Islet of Langerhans (tissue), 1 donor: ENCODE data around the gene CST9.

Experiments used
- FAIRE-seq: peaks from one replicate; lab custom pipeline; 2011; peaks lifted over from hg19 to GRCh38; lab: Jason Lieb, UNC

The CST9 gene, protein sequence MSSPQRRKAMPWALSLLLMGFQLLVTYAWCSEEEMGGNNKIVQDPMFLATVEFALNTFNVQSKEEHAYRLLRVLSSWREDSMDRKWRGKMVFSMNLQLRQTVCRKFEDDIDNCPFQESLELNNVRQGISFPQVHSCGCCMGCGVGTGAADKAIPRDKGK

DNA sequence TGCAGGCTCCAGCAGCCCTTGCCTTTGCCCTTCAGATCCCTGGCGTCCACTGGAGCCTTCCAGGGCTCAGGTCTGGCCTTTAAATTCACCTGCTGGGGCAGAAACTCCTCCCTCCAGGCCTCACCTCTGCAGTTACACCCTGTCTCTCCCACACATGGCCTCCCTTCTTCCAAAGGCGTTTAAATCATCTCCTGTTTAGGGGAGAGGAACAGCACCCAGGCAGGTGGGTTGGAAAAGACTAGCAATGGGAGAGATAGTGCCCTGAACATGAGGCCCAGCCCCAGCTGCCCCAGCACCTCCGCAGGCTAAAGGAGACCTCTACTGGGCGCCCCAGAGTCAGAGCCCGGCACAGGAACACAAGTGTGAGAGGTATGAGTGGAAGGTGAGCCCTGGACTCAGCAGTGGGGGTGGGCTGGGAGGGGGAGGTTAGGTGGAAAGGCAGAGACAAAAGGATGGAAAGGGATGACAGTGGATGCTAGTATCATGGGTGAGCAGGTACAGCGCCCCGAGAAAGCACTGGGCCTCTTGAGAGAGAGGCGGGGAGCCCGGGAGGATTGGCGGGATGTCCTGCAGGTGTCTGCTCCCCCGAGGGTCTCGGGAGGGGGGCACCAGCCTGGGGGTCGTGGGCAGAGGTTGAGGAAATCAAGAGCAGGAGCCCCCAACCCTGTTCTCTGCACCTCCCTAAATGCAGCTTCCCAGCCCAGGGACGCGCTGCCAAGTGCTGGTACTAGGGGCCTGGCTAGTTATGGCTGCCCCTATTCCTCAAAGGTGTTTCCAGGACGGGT lies at the start of gene CST9:
Gene CST9 (minus strand): TSS at position 51 of the 785 bp plus-strand sequence. CDS start 53 bp downstream, outside the sequence.
- FAIRE-seq = no peak

DNA sequence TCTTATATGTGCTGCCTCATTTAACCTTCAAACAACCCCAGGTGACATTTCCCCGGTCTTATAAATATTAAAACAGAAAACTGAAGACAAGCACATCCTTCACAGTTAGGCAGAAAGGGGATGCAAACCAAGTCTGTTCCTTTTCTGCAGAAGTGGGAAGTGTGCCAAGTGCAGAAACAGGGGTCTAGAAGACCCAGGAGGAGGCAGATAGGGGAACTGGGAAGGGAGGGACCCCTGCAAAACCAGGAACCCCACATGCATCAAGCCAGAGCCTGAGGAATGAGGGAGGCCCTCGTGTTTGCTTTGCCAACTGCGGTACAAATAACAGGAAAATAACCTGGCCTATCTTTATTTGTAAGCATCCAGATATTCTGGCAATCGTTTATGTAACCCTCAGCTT lies 49.0 kb upstream of the CST9 start:
- FAIRE-seq = no peak

DNA sequence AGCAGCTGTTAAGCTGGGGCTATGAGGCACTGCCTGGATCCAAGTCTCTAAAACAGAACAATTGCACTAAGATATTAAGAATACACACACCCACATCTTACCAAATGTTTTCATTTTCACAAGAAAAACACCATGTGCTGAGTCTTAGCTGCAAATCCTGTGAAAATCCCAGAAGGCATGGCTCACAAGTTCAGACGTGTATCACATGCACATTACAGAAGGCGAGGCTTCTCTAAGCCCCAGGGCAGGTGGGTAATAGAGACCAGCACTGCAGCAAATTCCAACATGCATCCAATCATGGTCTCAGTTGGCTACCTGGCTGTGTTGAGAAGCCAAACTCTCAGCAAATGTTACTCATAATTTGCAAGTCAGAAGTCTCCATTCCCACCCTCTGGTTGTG lies 48.3 kb upstream of the CST9 start:
- no peak for FAIRE-seq

DNA sequence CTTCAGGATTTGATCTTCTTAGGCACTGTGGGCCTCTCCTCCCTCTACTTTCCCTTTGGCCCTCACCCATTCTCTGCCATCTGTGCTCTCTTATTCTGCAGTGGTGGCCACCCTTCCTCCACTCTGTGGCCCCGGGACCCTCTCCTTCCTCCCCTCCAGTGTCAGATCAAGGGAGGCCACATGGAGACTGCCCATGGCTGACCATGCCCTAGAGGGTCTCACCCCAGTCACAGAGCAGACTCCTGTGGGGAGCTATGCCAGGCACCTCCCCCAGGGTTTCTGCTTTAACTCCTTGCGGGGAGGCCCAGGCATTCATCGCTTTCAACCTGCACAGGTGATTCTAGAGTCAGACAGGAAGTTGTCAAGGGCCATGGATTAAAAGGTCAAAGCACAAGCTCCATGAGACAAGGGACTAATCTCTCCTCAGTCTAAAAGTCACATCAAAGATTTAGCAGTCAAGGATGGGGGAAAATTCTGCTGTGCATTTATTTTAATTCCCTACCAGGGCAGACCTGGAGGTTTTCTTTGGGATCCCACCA lies 47.8 kb upstream of the CST9 start:
- FAIRE-seq = no peak

DNA sequence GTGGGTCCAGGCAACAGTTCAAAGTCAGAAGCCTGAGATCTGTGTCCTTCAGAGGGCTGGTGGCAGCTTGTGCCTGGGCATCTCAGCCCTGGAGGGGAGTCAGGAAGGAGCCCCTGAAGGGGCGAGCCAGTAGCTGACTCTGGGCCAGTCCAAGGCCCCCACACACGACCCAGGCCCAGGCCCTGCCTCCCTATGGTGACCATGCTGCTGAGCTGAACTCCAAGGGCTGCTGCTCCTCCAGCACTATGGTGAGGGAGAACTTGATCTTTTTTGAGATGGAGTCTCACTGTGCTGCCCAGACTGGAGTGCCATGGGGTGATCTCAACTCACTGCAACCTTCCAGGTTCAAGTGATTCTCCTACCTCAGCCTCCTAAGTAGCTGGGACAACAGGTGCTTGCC lies 47.2 kb upstream of the CST9 start:
- FAIRE-seq = no peak

DNA sequence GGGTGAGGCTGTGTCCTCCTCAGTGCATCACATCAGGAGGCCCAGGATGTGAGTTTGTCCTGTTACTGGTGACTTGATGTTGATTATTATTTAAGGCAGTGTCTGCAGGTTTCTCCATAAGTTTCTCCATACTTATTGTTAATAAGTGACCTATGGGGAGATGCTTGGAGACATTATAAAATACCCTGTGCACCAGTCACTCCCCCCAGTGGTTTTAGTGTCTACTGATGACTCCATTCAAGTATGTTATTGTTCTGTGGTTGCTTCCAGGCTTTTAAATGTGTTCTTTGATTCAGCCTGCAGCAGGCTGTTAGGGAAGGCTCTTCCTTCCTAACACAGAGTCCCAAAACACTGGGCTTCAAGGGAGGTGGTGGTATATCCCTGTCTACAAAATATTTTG lies 46.7 kb upstream of the CST9 start:
- no peak for FAIRE-seq

DNA sequence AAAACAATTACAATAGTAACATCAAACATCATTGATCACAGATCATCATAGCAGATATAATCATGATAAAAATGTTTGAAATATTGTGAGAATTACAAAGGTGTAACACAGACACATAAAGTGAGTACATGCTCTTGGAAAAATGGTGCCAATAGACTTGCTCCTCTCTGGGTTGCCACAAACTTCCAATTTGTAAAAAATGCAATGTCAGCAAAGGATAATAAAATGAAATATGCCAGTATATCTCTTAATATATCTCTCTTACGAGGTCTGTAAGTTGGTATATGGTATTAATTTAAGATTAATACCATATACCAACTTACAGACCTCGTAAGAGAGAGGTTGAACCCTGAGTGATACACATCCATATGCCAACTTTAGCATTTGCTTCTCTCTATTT lies 45.4 kb upstream of the CST9 start:
- FAIRE-seq = no peak

DNA sequence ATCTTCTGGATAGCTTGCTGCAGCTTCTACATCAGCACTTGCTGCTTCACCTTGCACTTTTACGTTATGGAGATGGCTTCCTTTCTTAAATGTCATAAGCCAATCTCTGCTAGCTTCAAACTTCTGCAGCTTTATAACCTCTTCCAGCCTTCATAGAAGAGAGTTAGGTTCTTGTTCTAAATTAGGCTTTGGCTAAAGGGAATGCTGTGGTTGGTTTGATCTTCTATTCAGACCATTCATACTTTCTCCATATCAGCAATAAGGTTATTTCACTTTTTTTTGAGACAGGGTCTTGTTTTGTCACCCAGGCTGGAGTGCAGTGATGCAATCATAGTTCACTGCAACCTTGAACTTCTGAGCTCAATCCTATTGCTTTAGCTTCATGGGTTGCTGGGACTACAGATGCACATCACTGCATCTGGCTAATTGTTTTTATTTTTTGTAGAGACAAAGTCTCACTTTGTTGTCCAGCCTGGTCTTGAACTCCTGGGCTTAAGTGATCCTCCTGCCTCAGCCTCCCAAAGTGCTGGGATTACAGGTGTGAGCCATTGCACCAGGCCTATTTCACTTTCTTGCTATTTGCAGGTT lies 44.2 kb upstream of the CST9 start:
- no peak for FAIRE-seq

DNA sequence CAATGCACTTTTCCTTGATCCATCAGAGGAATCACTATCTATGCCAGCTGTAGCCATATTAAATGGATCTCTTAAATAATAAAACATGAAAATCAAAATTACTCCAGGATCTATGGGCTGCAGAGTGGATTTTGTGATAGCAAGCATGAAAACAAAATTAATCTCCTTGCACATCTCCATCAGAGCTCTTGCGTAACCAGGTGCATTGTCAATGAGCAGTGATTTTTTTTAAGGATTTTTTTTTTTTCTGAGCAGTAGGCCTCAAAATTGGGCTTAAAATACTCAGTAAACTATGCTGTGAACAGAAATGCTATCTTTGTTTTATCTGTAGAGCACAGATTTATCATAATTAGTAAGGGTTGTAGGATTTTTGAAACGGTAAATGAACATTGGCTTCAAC lies 43.5 kb upstream of the CST9 start:
- no peak for FAIRE-seq

DNA sequence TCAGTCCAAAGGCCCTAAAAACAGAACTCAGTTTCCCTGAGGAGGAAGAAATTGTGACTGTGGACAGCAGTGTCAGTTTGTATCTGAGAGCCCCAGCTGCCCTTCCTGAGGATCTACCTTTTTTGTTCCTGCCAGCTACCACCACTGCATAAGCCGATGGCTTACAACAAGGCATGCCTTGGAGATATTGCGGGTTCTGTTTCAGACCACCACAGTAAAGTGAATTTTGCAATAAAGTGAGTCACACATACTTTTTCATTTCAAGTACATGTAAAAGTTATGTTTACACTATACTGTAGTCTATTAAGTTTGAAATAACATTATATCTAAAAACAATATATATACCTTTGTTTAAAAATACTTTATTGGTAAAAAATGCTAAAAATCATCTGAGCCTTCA lies 41.6 kb upstream of the CST9 start:
- FAIRE-seq = no peak

DNA sequence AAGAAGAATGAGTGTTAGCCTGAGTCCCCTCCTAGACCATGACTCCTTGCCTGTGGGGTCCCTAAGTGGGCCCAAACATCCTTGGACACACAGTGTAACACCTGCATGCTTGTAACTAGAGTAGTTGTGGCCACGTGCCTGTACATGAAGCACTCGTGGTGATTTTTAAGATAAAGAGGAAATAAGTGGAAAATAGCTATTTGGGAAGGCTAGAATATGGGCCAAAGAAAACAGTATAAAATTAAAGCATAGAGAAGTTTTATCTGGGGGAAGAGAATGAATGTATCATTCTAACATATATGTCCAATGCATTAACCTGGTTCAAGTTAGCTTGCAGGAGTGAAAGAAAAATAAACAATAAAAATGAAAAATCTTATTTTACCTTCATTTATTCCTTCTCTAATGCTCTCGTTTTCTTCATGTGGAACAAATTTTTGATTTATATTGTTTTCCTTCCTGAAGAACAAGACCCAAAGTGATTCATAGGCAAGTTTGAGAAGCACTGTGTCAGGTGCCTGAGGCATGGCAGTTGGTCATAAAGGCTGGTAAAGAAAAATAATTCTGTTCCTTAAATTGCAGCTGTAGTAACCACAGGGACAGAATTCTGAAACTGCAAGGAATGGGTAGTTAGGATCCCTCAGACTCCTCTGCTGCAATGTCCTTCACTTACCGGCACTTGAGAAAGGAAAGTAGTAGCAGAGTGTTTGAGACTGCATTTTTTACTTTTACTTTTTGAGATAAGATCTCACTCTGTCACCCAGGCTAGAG lies 40.6 kb upstream of the CST9 start:
- FAIRE-seq = no peak

DNA sequence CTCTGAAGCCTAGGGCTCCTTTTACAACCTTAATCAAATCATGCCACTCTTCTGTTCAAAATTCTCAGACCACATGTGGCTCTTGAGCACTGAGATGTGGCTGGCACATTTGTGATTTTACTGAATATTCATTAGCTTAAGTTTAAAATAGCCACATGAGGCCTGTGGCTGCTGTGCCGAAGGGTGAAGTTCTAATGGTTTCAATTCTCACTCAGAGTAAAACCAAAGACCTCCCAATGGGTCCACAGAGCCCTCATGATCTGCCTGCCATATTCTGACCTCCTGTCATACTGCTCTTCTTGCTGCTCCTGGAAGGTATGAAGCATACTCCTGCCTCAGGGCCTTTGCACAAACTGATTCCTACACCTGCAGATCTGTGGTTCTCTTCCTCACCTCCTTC lies 39.9 kb upstream of the CST9 start:
- FAIRE-seq = no peak

DNA sequence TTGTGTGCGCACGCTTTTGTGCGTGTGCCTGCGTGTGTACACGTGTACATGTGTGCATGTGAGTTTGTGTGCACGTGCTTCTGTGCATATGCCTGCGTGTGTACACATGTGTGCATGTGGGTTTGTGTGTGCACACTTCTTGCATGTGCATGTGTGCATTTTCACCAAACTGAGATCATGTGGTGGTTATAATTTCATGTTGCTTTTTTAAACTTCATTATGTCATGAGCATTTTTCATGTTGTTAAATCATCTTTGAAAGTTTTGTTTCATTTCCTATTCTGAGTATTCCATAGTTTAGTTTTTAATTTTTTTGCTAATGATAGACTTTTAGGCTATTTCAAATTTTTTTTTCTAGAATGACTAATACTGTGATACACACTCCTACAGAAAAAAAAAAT lies 38.4 kb upstream of the CST9 start:
- FAIRE-seq = no peak

DNA sequence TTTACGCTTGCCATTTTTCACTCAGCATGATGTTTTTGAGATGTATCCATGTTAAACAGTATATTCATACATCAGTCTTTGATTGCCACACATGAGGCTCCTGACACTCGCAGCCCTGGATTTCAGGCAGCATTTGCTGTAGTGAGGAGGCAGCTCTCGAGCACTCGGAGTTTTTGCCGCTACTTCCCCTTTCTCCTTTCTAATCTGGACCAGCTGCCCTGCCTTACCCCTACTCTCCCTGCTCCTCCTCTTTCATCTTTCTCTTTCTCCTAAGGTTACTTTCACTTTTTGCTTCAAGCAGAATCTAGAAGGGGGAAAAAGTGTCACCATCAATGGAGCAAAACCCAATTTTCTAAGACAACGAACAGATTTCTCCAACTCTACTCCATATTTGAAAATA lies 37.9 kb upstream of the CST9 start:
- no peak for FAIRE-seq

DNA sequence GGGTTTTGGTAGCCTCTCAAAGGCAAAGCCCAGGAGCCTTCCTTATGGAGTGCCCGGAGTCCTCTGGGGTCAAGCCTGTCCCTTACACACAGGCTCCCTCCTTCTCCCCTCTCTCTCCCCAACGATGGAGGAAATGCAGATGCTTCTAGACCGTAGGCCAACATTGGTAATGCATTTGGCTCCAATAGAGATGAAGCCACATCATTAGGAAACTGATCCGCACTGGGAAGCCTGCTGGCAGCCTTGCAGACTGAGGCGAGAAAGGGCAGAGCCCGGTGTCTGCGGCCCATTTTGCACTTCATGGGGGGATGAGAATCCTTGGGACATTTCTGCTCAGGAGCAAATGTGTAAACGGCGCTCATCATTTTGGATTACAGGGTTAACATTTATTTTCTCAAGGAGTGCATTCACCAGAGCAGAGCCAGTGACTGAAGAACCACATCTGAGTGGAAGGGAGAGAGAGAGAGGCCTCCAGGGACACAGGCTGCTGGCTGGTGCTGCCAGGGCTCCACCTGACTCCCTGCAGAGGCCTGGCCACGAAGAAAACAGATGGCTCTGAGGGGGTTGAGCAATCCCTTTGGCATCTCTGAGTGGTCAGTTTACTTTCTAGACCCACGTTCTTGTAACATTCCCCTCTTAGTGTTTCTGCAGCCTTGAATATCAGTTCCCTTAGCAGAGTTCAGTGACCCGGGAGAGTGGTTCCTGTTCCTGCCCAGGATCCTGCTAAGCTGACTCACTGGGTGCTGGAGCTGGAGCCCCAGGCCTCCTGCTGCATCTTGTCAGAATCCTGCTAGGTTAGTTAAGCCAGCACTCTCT lies 36.4 kb upstream of the CST9 start:
- FAIRE-seq = no peak

DNA sequence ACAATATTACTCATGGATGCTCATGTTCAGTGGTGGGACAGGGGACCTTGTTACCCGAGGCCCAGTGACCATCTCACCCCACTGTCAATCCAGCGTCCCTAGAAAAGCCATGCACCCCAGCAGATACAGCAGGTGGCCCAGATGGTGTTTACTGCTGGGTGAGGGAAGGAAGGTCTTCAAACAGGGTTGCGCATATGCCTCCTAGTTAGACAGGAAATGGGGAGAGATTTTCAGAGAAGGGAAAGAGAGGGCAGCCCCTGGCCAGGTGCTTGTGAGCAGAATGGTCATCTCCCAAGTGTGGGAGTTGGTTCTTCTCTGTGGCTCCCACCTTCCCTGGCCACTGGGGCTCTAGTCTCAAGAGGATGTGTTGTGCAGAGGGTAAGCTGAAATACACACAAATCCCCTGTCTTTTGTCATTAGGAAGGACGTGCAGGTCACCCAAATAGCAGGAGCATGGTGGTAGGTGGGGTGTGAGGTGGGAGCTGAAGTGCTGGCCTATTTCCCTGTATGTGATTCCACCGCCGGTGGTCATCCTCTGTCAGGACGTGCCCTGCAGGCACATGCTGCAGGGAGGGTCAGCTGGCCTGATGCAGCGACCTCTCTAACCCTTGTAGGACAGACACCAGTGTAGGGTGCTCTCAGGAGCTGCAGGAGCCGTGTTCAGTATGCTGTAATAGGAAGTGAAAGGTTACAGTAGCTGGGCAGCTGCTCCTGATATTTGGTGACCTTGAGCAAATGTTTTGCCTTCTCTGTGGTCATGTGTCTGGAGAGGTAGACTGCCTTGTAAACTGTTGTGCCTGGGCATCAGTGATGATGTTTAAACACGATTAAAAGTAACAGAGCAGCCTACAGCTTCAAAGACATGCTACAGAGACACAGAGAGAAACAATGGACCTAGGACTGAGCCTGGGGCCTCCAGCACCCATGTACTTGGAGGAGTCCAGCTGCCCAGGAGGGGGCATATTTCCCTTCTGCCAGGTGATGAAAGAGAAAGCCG lies 35.3 kb upstream of the CST9 start:
- FAIRE-seq = no peak

DNA sequence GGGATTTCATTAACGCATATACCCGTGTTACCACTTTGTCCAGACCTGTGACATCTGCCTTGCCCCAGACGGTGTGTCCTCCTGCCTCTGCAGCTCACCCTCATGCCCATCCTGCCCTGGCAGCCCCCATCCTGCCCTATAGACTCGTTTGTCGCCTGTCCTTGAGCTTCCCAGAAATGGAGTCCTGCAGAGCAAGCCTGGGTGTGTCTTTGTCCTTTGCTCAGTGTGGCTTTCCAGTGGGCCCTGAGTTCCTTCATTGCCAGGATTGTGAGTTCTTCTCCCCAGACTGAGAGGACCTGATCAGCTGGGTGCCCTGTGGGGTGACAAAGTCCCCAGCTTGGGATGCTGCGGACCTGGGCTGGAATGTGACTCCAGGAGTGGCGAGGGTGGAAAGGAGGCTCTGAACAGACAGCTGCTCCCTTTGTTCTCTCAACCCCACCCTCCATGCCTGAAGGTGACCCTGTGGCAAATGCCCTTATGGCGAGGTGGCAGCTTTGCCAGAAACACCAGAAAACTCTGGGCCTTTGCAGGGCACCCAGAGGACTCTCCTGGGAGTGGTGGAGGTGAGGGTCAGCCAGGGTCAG lies 34.4 kb upstream of the CST9 start:
- FAIRE-seq = no peak

DNA sequence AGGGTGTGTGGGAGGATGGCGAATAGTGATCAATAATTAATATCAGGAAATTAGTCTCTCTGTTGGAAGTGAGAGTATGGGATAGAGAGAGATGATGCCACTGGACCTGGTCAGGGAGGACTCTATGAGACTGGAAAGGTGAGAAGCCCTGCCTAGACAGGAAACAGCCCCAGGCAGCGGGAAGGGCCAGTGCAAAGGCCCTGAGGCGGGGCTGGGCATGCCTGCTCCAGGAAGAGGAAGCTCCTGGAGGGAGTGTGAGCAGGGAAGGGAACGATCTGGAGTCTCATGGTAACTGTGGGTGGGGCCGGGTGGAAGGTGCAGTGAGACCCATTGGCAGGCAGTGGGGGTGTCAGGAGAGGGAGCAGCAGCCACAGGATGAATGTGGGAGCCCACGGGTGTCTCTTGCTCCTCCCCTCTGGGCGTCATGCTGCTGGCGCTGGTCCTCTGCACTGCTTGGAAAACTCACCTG lies 33.8 kb upstream of the CST9 start:
- no peak for FAIRE-seq

DNA sequence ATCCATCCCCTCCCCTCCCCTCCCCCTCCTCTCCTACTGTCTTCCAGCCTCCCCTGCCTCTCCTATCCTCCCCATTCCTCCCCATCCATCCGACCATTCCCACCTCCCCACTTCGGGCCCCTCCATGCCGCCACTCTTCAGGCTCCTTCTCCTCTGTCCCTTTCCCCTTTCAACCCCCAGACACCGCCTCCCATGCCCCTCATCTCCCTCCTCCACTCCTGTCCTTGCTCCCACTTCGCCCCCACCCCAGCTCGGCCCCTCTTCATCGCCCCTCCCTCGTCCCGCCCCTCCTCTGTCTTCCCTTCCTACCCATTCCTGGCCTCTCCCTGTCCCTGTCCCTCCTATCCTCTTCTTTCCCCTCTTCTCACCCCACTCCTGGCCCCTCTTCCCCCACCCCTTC lies 32.6 kb upstream of the CST9 start:
- no peak for FAIRE-seq
